Activated T-cell treated with anti-CD3 and anti-CD28 coated beads, Interleukin-2, amount 50 U/mL, for 4 hours (primary cell): ENCODE data around the gene NARS2. TPM values are rescaled to one million over a fixed set of nuclear protein-coding genes. Genes with fewer than 3 reads are reported as not detected.

Source experiments
- ATAC-seq, 2 donors: fragments of 200-7000 bp; cut with Tn5 transposase; one replicate each; pipeline ENCODE4 v1.10.0; 2021
- DNase-seq: peaks from one replicate; pipeline ENCODE4 v3.0.0-alpha.2; 2020
- H3K27me3 Mint-ChIP-seq: one replicate; pipeline ENCODE4 v1.8.0; 2021; ENCODE audit warnings: low read depth, mixed read lengths
- H3K36me3 Mint-ChIP-seq: one replicate; pipeline ENCODE4 v1.8.0; 2022; ENCODE audit warnings: mixed read lengths; ENCODE audit not compliant: insufficient read depth
- H3K4me1 Mint-ChIP-seq: one replicate; pipeline ENCODE4 v1.8.0; 2021; ENCODE audit warnings: low read depth, mixed read lengths
- H3K4me3 Mint-ChIP-seq: one replicate; pipeline ENCODE4 v1.8.0; 2021; ENCODE audit warnings: mild to moderate bottlenecking, moderate library complexity, mixed read lengths
- H3K9me3 Mint-ChIP-seq: one replicate; pipeline ENCODE4 v1.8.0; 2021; ENCODE audit warnings: mixed read lengths
- total RNA-seq, 3 donors: library from RNA; stranded (reverse); gene quantifications; one replicate each; pipeline ENCODE4 v1.2.1, GENCODE V29; 2021

NARS2 gene
- total RNA-seq, 3 donors from 2014 or later, result 15.6 to 25.3 (median 23.2) TPM

DNA sequence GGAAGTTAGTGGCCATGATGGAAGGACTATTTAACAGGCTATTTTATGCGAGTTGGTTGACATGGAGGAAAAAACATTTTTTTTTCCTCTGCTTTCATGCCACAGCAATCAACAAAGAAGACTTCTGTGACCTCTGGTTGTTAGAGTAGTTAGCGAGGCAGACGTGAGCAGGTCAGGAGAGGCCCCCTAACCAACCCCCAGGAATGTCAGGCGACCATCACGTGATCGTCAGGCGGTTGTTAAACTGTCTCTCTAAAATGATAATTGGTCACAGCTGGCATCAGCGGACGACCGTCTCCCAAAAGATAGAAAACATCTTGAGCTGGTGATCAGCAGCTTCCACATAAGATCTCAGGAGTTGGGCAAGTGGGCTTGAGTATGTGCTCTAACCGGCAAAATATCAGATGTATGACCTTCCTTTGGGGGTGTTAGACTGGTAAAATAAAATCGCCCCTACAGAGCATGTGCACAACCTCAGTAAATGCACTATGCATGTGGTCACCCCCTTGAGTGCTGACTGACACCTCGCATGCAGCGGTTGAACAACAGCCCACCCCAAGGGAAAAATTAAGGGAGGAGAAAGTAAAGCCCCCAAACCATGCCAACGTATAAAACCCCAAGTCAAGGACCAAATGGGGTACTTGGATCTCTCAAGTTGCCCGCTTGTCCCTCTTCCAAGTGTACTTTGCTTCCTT lies 20.9 kb upstream of the NARS2 start:
- ATAC-seq, result no peak
- no peaks in the 10 kb centered on the region for H3K36me3 Mint-ChIP-seq
- peaks cover 9% of the 10 kb centered on the region for H3K27me3 Mint-ChIP-seq
- H3K4me3 Mint-ChIP-seq, result no peak overlapping the region
- no peaks in the 10 kb centered on the region for H3K4me1 Mint-ChIP-seq
- no peaks in the 10 kb centered on the region for H3K9me3 Mint-ChIP-seq
- no peak for DNase-seq

DNA sequence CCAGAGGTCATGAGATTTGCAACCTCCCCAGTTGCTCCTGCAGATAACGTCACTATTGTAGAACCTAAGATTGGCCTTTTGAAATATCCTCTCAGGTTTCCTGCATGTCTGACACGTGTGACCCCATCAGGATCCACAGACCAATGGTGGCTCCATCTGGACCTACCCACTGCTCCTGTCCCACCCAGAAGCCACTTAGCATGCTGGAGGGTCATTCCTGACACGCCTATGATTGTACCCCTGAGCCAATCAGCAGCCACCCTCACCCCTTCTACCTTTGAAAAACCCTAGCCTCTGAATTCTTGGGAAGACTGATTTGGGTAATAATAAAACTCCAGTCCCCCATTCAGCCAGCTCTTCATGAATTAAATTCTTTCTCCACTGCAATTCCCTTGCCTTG lies 20.1 kb upstream of the NARS2 start:
- ATAC-seq, result no peak
- DNase-seq, result no peak
- H3K9me3 Mint-ChIP-seq, result no peaks in the 10 kb centered on the region
- peaks cover 7% of the 10 kb centered on the region for H3K27me3 Mint-ChIP-seq
- H3K4me1 Mint-ChIP-seq, result no peaks in the 10 kb centered on the region
- no peak overlapping the region for H3K4me3 Mint-ChIP-seq
- H3K36me3 Mint-ChIP-seq, result no peaks in the 10 kb centered on the region

DNA sequence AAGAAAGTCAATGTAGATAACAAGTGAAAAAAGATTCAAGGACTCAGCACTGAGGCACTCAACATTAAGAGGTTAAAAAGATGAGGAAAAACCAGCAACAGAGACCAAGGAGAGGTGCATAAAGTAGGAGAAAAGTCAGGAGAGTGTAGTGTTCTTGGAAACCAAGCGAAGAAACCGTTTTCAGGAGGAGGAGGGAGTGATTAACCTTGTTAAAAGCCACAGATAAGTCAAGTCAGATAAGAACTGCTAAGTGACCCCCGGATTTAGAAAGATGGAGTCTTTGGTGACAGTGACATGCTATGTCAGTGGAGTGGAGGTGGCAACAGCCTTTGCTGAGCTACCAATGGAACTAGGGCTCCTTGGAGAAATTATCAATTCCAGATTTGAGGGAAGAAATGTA lies 13.9 kb upstream of the NARS2 start:
- peaks cover 4% of the 10 kb centered on the region for H3K27me3 Mint-ChIP-seq
- no peaks in the 10 kb centered on the region for H3K4me1 Mint-ChIP-seq
- H3K9me3 Mint-ChIP-seq, result peaks cover 12% of the 10 kb centered on the region
- no peak for ATAC-seq
- no peak overlapping the region for H3K4me3 Mint-ChIP-seq
- H3K36me3 Mint-ChIP-seq, result peaks cover 4% of the 10 kb centered on the region
- no peak for DNase-seq

DNA sequence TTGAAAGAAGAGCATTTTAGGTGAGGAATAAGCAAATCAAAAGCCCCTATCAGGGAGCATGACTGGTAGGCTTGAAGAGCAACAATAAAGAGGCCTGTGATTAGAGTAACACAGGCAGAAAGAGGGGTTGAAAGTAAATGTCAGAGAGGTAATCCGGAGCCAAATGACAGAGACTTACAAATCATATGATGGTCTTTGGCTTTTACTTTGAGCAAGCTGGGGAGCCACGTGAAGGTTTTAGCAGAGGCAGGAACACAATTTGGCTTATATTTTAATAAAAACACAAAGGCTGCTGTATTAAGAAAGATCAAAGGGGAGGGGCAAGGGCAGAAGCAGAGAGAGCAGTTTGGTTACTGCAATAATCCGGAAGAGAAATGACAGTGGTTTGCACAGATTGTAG lies 12.8 kb upstream of the NARS2 start:
- no peak for DNase-seq

GRCh38 chr11:78586452-78587046 lies 11.9 kb upstream of the NARS2 start:
- no peak for DNase-seq
- H3K4me1 Mint-ChIP-seq, result no peaks in the 10 kb centered on the region
- H3K9me3 Mint-ChIP-seq, result peaks cover 20% of the 10 kb centered on the region
- ATAC-seq, result no peak
- peaks cover 6% of the 10 kb centered on the region for H3K27me3 Mint-ChIP-seq
- H3K4me3 Mint-ChIP-seq, result no peak overlapping the region
- peaks cover 4% of the 10 kb centered on the region for H3K36me3 Mint-ChIP-seq

More for the DNA sequence above, 12.8 kb upstream of the NARS2 start:
- H3K4me3 Mint-ChIP-seq, result no peak overlapping the region
- H3K36me3 Mint-ChIP-seq, result peaks cover 4% of the 10 kb centered on the region
- peaks cover 4% of the 10 kb centered on the region for H3K27me3 Mint-ChIP-seq
- H3K9me3 Mint-ChIP-seq, result peaks cover 20% of the 10 kb centered on the region
- no peaks in the 10 kb centered on the region for H3K4me1 Mint-ChIP-seq
- ATAC-seq, result no peak

- H3K4me1 Mint-ChIP-seq, result no peaks in the 10 kb centered on the region
- peaks cover 20% of the 10 kb centered on the region for H3K9me3 Mint-ChIP-seq
- H3K36me3 Mint-ChIP-seq, result peaks cover 4% of the 10 kb centered on the region
- H3K4me3 Mint-ChIP-seq, result no peak overlapping the region
- peaks cover 9% of the 10 kb centered on the region for H3K27me3 Mint-ChIP-seq
- no peak for DNase-seq
- ATAC-seq, result no peak
Observed at GRCh38 chr11:78583889-78584288, 9.2 kb upstream of the NARS2 start.

GRCh38 chr11:78577495-78577894 lies 2.8 kb upstream of the NARS2 start:
- Mint-ChIP-seq H3K27me3 (peaks cover 6% of the 10 kb centered on the region), H3K36me3 (no peaks in the 10 kb centered on the region), H3K4me3 (no peak overlapping the region), H3K9me3 (peaks cover under 1% of the 10 kb centered on the region), H3K4me1 (peaks cover 17% of the 10 kb centered on the region)
- no peak for DNase-seq
- ATAC-seq, result no peak

- Mint-ChIP-seq H3K27me3 (peaks cover 4% of the 10 kb centered on the region), H3K36me3 (no peaks in the 10 kb centered on the region), H3K9me3 (no peaks in the 10 kb centered on the region), H3K4me1 (peaks cover 23% of the 10 kb centered on the region), H3K4me3 (no peak overlapping the region)
- no peak for ATAC-seq
- no peak for DNase-seq
Observed at GRCh38 chr11:78576549-78577097, 2.0 kb upstream of the NARS2 start.

DNA sequence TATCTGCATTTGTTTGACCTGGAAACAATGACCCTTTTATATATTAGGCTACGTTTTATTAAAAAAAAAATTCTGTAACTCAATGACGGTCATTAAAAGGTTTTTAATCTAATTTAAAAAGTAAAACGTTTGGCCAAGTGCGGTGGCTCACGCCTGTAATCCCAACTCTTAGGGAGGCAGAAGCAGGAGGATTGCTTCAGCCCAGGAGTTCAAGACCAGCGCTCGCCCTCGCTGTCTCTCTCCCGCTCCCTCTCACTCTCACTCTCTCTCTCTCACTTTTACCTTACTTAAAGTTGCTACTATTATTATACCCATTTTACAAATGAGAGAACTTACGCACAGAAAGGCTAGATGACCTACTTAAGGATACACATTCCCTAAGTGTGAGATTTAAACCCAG lies 814 bp upstream of the NARS2 start:
- Mint-ChIP-seq H3K4me1 (peaks cover 25% of the 10 kb centered on the region), H3K4me3 (peak overlapping the region; percentile 95), H3K9me3 (no peaks in the 10 kb centered on the region), H3K27me3 (no peaks in the 10 kb centered on the region), H3K36me3 (peaks cover 7% of the 10 kb centered on the region)
- ATAC-seq (no peak), DNase-seq (no peak)

DNA sequence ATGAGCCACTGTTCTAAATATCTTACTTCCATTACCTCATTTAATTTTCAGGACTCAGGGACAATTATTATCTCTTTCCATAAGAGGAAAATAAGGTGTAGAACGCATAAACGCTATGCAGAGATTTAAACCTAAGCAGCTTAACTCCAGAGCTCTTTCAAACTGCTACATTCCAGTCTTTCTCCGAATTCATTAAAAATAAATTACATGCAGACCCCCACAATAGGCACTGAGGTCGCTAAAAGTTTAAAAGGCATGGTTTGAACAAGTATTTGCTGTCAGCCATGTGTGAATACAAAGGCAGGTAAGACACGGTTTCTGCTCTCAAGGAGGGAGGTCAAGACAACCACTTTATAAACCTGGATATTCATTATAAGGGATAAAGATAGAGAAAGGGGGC lies 983 bp downstream of the NARS2 start:
- no peak for DNase-seq
- peaks cover 10% of the 10 kb centered on the region for H3K36me3 Mint-ChIP-seq
- ATAC-seq, result no peak
- no peaks in the 10 kb centered on the region for H3K27me3 Mint-ChIP-seq
- peak overlapping the region; percentile 95 for H3K4me3 Mint-ChIP-seq
- no peaks in the 10 kb centered on the region for H3K9me3 Mint-ChIP-seq
- H3K4me1 Mint-ChIP-seq, result peaks cover 25% of the 10 kb centered on the region

- ATAC-seq, result no peak
- Mint-ChIP-seq H3K27me3 (no peaks in the 10 kb centered on the region), H3K36me3 (peaks cover 12% of the 10 kb centered on the region), H3K4me1 (peaks cover 25% of the 10 kb centered on the region), H3K9me3 (no peaks in the 10 kb centered on the region), H3K4me3 (peak overlapping the region; percentile 95)
- no peak for DNase-seq
Observed at GRCh38 chr11:78573271-78573670, 1.4 kb downstream of the NARS2 start.

GRCh38 chr11:78572394-78572793 lies 2.3 kb downstream of the NARS2 start:
- no peak for DNase-seq
- Mint-ChIP-seq H3K36me3 (peaks cover 13% of the 10 kb centered on the region), H3K9me3 (no peaks in the 10 kb centered on the region), H3K4me1 (peaks cover 25% of the 10 kb centered on the region), H3K27me3 (no peaks in the 10 kb centered on the region), H3K4me3 (no peak overlapping the region)
- no peak for ATAC-seq

- Mint-ChIP-seq H3K4me1 (peaks cover 20% of the 10 kb centered on the region), H3K9me3 (no peaks in the 10 kb centered on the region), H3K36me3 (peaks cover 25% of the 10 kb centered on the region), H3K4me3 (no peak overlapping the region), H3K27me3 (no peaks in the 10 kb centered on the region)
- ATAC-seq (no peak), DNase-seq (no peak)
Observed at GRCh38 chr11:78570031-78570430, 4.6 kb downstream of the NARS2 start.

GRCh38 chr11:78567209-78567608 lies 7.5 kb downstream of the NARS2 start:
- H3K27me3 Mint-ChIP-seq, result no peaks in the 10 kb centered on the region
- H3K4me1 Mint-ChIP-seq, result peaks cover 9% of the 10 kb centered on the region
- DNase-seq (no peak), ATAC-seq (no peak)
- H3K4me3 Mint-ChIP-seq, result no peak overlapping the region
- peaks cover 27% of the 10 kb centered on the region for H3K36me3 Mint-ChIP-seq
- no peaks in the 10 kb centered on the region for H3K9me3 Mint-ChIP-seq
